ENCODE measurements around the gene FHIP1B.

- TF ChIP-seq CTCF (IDR thresholded peaks at IDR 0.05) (peak in 3 of 7 experiments; percentile 12 to 31 (median 17)), POLR2A (IDR thresholded peaks at IDR 0.05) (no peak)
Measured at GRCh38 chr11:6269994-6270393, 35.6 kb upstream of the FHIP1B start.
